GM21528 (cell line): Measurements from ENCODE around the gene HIC1.

Experiments used
- ATAC-seq: cut with Tn5 transposase; IDR thresholded peaks from one replicate; pipeline ENCODE4 v1.9.1; 2021; ENCODE audit warnings: mild to moderate bottlenecking, moderate library complexity; ENCODE audit not compliant: unreplicated experiment, low FRiP score

Gene HIC1

GRCh38 chr17:2025220-2025621 lies 29.7 kb upstream of the HIC1 start, which contains the start of gene RTN4RL1:
RTN4RL1 (minus strand) TSS chr17:2025334; CDS start chr17:2024865, 469 bp downstream.
- no peak for ATAC-seq

DNA sequence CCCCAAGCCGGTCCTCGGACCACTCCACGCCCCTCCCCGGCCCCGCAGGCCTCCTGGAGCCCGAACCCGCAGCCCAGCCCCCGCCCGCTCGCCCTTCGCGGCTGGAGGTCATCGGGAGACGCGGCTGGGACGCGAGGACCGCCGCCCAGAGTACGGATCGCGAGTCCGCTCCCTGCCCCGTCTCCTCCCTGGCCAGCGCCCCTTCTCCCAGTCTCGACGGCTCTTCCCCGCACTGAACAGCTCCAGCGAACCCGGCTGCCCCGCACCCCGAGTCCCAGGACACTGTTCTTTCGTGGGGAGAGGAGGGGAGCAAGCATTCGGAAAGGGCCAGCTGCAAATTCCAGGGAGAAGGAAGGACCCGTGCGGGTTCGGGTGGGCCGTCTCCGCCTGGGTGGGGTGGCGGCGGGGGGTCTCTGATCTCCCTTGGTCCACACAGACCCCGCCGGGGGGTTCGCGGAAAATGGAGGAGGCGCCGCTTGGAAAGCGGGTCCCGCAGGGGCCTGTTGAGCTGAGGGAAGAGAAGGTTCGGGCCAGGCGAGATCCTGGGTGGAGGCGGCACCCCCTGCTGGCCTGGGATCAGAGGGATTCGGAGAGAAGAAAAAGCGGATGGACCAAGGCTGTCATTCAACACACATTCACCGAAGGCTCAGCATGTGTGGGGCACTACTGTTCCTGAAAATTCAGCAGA lies 29.1 kb upstream of the HIC1 start:
- no peak for ATAC-seq

DNA sequence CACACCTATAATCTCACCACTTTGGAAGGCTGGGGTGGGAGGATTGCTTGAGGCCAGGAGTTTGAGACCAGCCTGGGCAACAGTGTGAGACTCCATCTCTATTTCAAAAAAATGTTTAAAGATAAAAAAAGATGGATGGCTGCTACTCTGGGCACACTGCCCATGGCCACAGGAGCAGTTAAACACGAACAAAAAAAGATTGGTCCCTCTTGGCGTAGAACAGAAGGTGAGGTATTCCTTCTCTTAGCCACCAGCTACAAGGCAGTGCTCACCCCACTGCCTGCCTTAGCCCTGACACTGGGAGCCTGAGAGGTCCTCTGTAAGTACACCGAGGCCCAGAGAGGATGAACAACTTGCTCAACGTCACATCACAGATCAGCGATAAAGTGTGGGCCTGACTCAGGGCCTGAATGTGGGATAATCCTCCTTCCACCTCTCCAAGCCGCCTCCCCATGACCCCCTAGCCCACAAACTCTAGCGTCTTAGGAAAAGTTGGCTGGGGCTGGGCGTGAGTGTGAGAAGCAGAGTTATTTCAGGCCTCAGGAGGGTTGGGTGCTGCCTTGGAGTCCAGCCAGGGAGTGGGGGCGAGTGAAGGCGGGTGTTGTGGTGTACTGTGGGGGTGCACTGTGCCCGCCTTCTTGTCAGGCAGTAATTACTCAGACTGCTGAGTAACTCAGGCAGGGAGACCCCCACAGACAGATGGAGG lies 27.2 kb upstream of the HIC1 start:
- no peak for ATAC-seq

- ATAC-seq, result no peak
Observed at GRCh38 chr17:2028234-2028614, 26.7 kb upstream of the HIC1 start.

DNA sequence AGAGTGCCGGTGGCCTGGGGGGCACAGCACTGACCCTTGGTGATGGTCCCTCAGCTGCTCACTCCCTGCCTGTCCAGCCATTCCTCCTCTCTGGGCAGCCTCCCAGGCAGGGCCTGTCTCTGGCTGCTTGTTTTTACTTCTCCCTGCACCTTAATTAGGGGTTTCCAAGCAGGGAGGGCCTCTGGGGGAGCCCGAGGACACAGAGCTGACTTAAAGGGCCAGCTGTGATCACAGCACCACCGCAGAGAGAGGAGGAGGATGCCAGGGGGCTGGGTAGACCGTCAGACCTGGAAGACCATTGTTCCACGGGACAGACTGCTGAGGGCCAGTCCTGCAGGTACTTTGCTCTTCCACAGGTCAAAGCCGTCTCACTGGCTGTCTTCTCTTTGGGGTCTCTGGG lies 26.2 kb upstream of the HIC1 start:
- no peak for ATAC-seq

GRCh38 chr17:2029911-2030778 lies 24.8 kb upstream of the HIC1 start, which contains the start of gene DPH1:
DPH1 (plus strand) TSS chr17:2030153; CDS start chr17:2030170, 17 bp downstream.
- ATAC-seq, result peak; percentile 62

GRCh38 chr17:2030779-2031163 lies 24.1 kb upstream of the HIC1 start:
- no peak for ATAC-seq

DNA sequence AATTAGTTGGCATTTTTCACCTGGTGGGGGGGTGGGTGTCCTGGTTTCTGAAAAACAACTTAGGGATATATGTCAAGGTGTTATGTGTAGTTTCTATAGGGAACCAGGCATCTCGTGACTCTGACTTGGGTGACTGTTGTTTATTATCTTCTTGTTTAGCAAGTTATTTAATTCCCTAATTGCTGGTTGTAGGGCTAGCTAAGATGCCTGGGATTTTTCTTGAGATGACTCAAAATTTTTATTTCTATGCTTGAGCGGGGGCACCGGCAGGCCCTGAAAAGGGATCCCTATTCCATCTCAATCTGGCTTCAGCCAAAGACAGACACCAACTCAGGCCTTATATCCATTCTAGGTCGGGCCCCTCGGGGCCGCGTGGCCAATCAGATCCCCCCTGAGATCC lies 21.8 kb upstream of the HIC1 start:
- ATAC-seq, result no peak

- ATAC-seq, result no peak
Observed at GRCh38 chr17:2034157-2034556, 20.7 kb upstream of the HIC1 start.

DNA sequence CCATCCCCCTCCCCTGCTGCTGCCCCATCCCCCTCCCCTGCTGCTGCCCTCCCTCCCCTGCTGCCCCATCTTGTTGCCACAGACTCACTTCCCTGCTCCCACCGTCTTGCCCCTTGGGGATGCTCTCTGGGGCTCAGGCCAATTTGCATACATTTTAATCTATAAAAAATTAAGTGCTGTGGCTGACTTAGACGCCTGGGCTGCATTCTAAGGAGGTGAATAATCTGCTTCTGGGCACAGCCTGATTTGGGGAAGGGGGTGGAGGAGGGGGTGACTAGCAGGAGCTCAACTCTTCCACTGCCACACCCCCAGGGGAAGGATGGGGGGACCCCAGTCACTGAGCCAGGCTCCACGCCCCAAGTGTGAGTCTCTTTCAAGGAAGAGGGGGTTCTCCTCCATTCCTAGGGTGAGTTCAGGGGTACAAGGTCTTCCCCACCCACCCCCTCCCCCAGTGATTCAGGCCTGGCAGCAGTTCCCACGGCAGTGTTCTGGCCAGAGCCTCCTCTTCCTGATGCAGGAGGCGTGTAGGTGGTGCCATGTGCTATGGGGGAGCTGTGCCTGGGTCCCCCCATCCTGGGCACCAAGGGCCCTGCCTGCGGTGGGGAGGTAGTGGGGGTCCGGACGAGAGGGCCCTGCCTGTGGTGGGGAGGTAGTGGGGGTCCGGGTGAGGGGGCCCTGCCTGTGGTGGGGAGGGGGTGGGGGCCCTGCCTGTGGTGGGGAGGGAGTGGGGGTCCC lies 19.9 kb upstream of the HIC1 start:
- no peak for ATAC-seq

- ATAC-seq, result no peak
Observed at GRCh38 chr17:2035541-2036488, 19.1 kb upstream of the HIC1 start.

DNA sequence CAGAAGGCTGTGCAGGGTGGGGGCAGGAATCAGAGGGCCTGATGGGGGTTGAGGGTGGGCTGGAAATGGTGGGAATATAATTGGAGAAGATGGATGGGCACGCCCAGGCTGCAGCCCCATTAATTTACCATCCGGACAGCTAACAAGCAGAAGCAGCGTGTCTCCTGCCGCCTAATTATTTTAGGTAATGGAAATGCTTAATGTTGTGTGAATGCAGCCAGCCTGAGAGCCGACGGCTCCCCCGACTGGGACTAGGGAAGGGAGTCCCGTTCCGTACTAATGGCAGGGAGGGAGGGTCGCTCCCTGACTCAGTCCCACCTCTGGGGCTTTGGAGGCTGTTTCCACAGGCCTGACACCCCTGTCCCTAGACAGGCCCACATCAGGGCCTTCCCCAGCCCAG lies 17.7 kb upstream of the HIC1 start:
- ATAC-seq, result no peak

DNA sequence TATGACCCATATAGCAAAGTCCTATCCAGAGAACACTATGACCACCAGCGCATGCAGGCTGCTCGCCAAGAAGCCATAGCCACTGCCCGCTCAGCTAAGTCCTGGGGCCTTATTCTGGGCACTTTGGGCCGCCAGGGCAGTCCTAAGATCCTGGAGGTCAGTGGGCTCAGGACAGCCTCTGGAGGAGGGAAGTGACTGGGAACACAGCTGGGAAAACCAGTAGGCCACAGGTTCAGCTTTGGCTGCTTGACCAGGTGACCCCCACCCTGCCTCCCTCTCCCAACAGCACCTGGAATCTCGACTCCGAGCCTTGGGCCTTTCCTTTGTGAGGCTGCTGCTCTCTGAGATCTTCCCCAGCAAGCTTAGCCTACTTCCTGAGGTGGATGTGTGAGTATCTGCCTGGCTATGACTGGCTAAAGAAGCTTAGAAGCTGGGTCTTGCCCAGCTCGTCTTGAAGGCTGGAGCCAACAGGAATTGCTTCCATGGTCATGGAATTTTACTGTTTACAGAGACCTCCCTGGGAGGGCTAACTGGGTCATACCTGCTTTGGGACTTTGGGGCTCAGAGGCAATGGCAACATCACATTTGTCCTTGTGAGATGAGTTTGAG lies 14.6 kb upstream of the HIC1 start:
- ATAC-seq, result no peak

DNA sequence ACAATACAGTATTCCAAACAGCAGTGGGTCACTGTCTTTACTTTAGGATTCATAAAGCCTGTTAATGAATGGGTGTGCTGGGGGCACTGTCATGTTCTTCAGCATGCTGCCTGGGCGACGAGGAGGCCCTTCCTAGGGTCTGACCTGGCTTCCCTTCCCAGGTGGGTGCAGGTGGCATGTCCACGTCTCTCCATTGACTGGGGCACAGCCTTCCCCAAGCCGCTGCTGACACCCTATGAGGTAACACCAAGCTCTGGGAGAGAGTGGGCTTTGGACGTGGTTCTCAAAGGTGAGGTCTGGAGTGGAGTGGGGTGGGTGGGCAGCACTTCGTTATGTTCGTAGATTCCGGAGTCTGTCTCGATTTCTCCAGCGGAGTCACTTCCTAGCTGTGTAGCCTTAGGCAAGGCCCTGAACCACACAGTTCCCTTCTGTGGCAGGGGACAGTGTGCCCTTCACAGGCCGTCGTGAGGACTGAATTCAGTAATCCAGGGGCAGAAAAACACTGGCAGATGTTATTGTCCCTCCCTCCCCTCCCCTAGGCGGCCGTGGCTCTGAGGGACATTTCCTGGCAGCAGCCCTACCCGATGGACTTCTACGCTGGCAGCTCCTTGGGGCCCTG lies 13.9 kb upstream of the HIC1 start:
- no peak for ATAC-seq

GRCh38 chr17:2041561-2042389 lies 13.1 kb upstream of the HIC1 start, which contains the start of gene OVCA2:
OVCA2 (plus strand) TSS chr17:2042022; CDS start chr17:2042048, 26 bp downstream.
- ATAC-seq, result peak; percentile 88

DNA sequence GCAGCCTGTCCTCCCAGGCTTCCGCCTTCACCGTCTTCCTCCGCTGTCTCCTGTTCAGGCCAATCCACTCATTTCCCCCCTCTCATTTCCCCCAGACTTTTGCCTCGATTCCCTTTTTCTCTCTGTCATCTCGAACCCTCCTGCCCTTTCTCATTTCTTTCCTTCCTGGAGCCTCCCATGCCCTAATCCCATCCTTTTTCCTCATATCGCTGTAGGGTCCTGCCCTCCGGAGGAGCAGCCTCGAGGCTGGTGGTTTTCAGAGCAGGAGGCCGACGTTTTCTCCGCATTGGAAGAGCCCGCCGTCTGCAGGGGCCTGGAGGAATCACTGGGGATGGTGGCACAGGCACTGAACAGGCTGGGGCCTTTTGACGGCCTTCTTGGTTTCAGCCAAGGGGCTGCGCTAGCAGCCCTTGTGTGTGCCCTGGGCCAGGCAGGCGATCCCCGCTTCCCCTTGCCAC lies 12.5 kb upstream of the HIC1 start:
- ATAC-seq, result no peak

- no peak for ATAC-seq
Observed at GRCh38 chr17:2042933-2043332, 12.0 kb upstream of the HIC1 start.
